ENCODE data around the gene BPIFB6.

BPIFB6 gene

GRCh38 chr20:33064572-33065287 is 33.3 kb downstream of the BPIFB6 start:
- no peak for DNase-seq

DNA sequence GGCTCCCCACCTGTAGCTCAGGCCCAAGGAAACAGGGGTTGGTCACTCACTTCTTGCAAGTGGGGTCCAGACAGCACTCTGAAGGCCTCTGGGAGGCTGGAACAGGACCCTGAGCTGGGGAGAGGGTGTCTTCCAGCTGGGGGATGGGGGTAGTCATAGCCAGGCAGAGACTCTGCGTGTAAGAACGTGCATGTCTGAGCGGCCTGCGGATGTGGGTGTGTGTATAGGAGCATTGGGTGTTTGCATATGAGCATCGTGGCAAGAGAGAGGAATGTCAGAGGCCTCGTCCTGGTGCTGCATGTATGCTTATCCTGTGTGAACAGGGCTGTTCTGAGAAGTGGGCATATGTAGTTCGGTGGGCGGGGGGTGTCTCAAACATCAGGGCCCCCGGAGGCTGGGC is 34.3 kb downstream of the BPIFB6 start:
- no peak for DNase-seq

DNA sequence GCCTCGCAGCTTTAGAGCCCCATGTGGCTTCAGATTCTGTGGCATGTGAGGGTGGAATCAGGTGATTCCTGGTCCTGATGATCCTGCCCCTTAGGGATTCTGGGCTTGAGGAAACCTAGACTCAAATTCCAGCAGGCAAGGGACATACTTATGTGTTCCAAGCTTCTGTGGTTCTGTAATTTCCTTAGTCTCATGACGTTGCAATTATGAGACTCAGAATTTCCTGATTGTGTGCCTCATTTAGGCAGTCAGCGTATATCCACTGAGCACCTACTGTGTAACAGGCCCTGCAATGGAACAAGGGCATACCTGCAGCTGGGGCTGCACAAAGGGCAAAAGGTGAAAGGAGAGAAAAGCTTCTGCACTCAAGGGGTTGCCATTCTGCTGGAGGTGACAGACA is 36.4 kb downstream of the BPIFB6 start:
- no peak for DNase-seq

- DNase-seq = no peak
Measured at GRCh38 chr20:33068251-33068939, 36.9 kb downstream of the BPIFB6 start.

GRCh38 chr20:33069673-33070072 is 38.2 kb downstream of the BPIFB6 start:
- DNase-seq = no peak

DNA sequence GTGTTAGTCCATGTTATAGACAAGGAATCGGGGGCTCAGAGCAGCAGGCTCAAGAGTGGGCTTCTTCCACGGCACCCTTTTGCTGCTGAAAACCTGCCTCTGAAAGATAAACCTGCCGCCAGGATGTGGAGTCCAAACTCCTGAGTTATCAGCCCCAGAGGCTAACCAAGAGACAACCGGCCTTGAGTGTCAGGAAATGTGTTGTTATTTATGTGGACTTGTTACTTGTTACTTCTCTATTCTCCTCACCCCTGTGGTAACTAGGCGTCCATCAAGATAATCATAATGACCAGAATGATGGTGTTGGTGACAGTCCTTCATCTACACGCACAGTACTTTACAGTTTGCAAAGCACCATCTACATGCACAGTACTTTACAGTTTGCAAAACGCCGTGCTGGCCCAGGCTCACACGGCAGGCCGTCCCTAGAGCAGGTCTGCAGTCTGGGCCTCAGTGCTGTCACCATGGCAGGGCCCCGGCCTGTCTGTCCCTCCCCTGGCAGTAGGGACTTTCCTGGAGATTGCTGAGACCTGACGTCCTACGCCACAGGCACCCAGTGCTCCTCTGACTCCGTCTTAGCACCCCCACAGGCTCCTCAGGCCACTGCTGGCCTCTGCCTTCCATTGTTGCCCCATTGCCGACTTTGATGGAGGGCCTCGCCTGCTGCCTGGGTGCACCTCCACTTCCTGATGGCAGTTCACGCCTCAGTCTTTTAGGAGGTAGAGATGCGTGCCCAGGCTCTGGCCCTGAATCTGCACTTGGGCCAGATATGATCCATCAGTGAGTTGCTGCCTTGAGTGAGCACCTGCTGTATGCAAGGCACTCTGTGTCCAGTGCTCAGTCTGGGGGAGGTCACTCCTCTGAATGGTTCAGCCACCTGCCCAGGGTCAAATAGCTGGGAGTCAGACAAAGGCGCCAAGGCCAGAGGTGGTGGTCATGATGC is 38.9 kb downstream of the BPIFB6 start:
- DNase-seq = no peak

GRCh38 chr20:33071198-33071597 is 39.8 kb downstream of the BPIFB6 start:
- no peak for DNase-seq

- DNase-seq = no peak
Measured at GRCh38 chr20:33072362-33072761, 40.9 kb downstream of the BPIFB6 start.

DNA sequence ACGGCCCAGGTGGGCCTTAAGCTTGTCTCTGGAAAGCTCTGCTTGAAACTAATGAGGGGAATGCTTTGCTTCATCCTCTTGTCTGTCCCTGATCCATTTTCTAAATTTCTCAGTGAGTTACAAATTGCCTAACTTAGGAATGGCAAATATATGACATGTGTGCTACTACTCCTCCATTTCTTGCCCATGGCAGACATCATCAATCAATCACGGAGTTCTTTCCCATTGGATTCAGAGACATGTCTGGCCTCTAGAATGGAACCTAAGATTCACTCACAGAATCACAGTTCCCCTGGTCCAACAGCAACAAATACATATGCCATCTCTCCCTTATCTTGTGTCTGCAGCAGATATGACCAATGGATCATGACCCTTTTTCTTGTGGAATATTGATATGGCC is 41.4 kb downstream of the BPIFB6 start:
- no peak for DNase-seq

- no peak for DNase-seq
Measured at GRCh38 chr20:33074675-33075074, 43.2 kb downstream of the BPIFB6 start.

GRCh38 chr20:33075281-33075680 is 43.8 kb downstream of the BPIFB6 start:
- DNase-seq = no peak

DNA sequence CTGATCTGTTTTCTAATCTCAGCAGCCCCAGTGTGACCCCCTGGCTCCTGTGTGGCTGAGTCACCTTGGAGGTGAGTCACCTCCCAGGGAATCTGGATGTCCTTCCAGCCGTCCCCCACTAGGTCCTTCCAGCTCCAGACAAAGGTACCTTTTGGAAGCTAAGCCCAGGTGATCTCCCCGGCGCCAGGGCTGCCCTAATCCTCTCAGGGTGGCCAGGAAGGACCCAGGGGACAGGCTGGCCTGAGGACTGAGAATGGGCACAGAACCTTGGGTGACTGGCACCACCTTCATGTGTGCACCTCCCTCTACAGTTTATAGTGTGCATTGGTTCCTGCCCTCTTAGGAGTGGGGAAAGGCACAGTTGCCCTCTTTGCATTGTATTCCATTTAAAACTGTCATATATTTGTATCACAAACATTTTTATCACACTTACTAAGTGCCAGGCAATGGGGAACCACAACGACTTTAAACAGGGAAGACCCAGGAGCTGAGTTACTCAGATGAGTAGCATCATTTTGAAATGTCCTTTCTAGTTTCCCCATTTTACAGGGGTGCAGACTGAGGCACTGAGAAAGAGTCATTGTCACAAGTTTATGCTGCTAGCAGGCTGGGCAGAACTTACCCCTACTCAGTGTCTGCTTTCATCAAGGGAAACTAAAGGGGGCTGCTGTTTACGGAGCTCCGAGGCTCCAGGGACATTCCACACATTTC is 45.4 kb downstream of the BPIFB6 start:
- DNase-seq = peak; percentile 39

DNA sequence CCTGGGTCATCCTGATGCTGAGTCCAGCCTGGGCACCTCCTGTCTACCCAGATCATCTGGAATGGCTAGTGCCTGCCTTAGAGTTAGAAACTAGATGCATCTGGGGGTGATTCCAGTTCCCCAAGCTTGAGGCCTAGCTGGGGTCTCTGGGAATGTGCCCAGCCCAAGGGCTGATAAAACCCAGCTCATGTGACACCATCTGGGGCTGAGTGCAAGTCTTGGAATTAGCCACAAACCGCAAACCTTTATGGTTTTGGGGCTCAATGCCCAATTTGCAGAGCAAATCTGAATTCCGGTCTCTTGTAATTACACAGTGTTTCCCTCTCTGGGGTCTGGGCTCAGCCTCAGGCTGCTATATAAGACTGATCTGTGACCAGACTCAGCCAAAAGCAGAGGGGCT is 47.8 kb downstream of the BPIFB6 start, which contains the start of gene BPIFB4:
TSS of gene BPIFB4 (plus strand) at position 385 of the 400 bp plus-strand sequence. CDS start 1,884 bp downstream, outside the sequence.
- no peak for DNase-seq

- no peak for DNase-seq
Measured at GRCh38 chr20:33081411-33082154, 50.1 kb downstream of the BPIFB6 start.

DNA sequence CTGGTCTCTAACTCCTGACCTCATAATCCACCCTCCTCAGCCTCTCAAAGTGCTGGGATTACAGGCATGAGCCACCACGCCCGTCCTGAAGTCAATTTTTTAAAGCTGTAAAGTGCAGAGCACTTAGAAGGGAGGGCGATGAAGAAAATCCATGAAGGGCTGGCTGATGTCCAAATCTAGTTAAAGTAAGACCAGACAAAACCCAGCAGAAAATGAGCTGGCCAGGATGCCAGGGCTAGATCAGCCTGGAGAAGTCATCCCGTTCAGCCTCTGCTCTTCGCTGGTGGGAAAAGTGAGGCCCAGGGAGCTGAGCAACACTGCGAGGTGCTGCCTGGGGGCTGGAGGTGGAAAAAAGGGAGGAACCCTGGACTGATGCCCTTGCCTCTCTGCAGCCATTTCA is 51.1 kb downstream of the BPIFB6 start:
- no peak for DNase-seq

DNA sequence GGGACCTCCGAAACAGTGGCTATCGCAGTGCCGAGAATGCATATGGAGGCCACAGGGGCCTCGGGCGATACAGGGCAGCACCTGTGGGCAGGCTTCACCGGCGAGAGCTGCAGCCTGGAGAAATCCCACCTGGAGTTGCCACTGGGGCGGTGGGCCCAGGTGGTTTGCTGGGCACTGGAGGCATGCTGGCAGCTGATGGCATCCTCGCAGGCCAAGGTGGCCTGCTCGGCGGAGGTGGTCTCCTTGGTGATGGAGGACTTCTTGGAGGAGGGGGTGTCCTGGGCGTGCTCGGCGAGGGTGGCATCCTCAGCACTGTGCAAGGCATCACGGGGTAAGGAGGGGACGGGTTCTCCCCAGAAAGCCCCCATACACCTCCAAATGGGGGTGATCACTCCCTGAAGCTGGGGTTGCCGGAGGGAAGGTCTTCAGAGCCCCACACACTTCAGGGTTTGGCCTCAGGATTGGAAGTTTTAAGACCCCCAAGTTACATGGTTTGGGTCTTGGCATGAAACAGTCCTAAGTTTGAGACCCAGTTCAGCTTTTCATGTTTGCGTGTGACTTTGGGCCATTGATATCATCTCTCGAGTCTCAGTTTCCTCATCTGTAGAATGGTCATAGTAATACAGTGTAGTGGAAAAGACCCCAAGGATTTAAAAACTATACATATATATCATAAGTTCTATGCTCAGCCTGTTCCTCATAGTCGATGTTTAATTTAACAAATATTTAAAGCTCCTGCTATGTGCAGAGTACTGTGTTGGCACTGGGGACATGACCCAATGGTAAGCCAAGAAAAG is 52.3 kb downstream of the BPIFB6 start:
- DNase-seq = no peak

GRCh38 chr20:33084722-33085121 is 53.3 kb downstream of the BPIFB6 start:
- DNase-seq = no peak

- DNase-seq = no peak
Measured at GRCh38 chr20:33086052-33086722, 54.7 kb downstream of the BPIFB6 start.

GRCh38 chr20:33091147-33091546 is 59.7 kb downstream of the BPIFB6 start:
- DNase-seq = no peak

DNA sequence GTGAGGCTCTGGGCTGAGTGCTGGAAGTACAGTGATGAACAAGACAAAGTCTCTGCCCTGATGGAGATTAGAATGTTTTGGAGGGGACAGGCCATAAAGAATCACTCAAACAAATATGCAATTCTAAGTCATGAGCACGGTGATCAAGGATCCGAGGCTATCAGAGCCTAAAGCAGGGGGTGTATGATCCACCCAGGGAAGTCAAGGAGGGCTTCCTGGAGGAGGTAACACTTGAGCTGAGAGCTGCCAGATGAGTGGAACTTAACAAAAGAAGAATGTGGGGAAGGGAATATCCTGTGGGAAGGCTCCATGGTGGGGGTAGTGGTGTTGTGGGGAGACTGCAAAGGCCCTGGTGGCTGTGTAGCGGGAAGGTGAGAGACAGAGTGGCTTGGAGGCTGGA is 60.2 kb downstream of the BPIFB6 start:
- no peak for DNase-seq

DNA sequence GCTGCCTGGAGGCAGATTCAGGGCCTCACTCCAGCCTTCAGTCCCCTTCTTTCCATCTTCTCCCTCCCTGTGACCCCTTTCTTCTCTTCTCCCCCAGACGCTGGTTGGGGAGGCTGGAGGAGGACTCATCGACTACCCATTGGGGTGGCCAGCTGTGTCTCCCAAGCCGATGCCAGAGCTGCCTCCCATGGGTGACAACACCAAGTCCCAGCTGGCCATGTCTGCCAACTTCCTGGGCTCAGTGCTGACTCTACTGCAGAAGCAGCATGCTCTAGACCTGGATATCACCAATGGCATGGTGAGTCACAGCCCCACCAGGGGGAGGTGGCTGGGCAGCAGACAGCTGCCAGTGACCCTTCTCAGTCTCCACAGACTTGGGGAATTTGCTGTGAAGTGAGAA is 60.9 kb downstream of the BPIFB6 start:
- DNase-seq = no peak

All from NCI-H524 treated with DMSO at 0.1 percent for 48 hours (cell line).